ELF-1 (cell line): Measurements from ENCODE around the gene CDCA8.
A peak's percentile ranks its signal among the peaks of the same experiment; 100 is the strongest.

Experiments
- DNase-seq: peaks from one replicate; pipeline ENCODE4 v3.0.0-alpha.2; 2016; ENCODE audit warnings: low read depth, low spot score

CDCA8 gene

GRCh38 chr1:37692078-37692833 lies at the start of gene CDCA8:
TSS of gene CDCA8 (plus strand) at chr1:37692516. CDS start at chr1:37692691, 175 bp downstream.
- DNase-seq = peak; percentile 99

GRCh38 chr1:37647281-37647680 lies 45.0 kb upstream of the CDCA8 start:
- no peak for DNase-seq

GRCh38 chr1:37650173-37650572 lies 42.1 kb upstream of the CDCA8 start:
- DNase-seq = no peak

- no peak for DNase-seq
These were observed 41.6 kb upstream of the CDCA8 start for GRCh38 chr1:37650721-37651120.

- DNase-seq = no peak
These were observed 40.5 kb upstream of the CDCA8 start for GRCh38 chr1:37651803-37652202.

GRCh38 chr1:37652976-37653375 lies 39.3 kb upstream of the CDCA8 start:
- peak; percentile 15 for DNase-seq

GRCh38 chr1:37653906-37654305 lies 38.4 kb upstream of the CDCA8 start:
- no peak for DNase-seq

GRCh38 chr1:37655274-37655673 lies 37.0 kb upstream of the CDCA8 start:
- peak; percentile 21 for DNase-seq

- DNase-seq = no peak
These were observed 36.3 kb upstream of the CDCA8 start for GRCh38 chr1:37656026-37656425.

- DNase-seq = no peak
These were observed 35.4 kb upstream of the CDCA8 start for GRCh38 chr1:37656881-37657280.

- no peak for DNase-seq
These were observed 34.5 kb upstream of the CDCA8 start for GRCh38 chr1:37657620-37658412.

- no peak for DNase-seq
These were observed 33.8 kb upstream of the CDCA8 start for GRCh38 chr1:37658486-37658885.

- peak; percentile 20 for DNase-seq
These were observed 31.7 kb upstream of the CDCA8 start for GRCh38 chr1:37660664-37661063.

- peak; percentile 77 for DNase-seq
These were observed 30.9 kb upstream of the CDCA8 start for GRCh38 chr1:37661401-37661800.

- no peak for DNase-seq
These were observed 30.1 kb upstream of the CDCA8 start for GRCh38 chr1:37662031-37662755.

GRCh38 chr1:37663426-37664000 lies 28.8 kb upstream of the CDCA8 start:
- peak; percentile 39 for DNase-seq

GRCh38 chr1:37666241-37666867 lies 26.0 kb upstream of the CDCA8 start:
- no peak for DNase-seq

- DNase-seq = peak; percentile 12
These were observed 25.2 kb upstream of the CDCA8 start for GRCh38 chr1:37667023-37667671.

- no peak for DNase-seq
These were observed 22.2 kb upstream of the CDCA8 start for GRCh38 chr1:37670133-37670532.

GRCh38 chr1:37671261-37671660 lies 21.1 kb upstream of the CDCA8 start:
- DNase-seq = no peak
